ENCODE data around the gene MRPL40. TPM values are rescaled to one million over a fixed set of nuclear protein-coding genes. Genes with fewer than 3 reads are reported as not detected.

The MRPL40 gene
- total RNA-seq, 1 donor from 2014 or later = 52.7 TPM

DNA sequence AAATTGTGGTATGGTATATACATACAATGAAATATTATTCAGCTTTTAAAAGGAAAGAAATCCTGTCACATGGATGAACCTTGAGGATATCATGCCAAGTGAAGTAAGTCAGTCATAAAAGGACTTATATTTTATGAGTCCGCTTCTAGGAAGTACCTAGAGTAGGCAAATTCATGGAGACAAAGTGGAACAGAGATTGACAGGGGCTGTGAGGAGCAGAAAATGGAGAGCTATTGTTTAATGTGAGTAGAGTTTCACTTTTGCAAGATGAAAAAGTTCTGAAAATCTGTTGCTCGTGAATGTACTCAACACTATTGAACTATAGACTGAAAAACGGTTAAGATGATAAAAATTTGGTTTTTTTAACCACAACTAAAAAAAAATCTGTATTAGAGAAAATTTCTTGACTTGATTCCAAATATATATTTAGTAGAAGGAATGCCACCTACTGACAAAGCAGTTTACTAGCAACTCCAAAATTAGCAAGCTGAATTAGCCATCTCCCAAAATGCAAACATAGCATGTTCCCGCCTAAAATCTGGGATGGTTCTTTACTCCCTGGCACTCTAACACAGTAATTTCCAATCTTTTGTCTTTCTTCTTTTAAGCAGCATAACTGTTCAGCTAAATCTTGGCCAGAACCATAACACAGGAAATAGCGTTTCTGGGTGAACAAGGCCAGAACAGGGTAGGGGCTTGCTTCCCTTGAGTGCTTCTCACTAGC, 45.1 kb downstream of the MRPL40 start:
- intact Hi-C loops (cut with micrococcal nuclease) = no loop called here
- DNase-seq (no peak), ATAC-seq (no peak)

DNA sequence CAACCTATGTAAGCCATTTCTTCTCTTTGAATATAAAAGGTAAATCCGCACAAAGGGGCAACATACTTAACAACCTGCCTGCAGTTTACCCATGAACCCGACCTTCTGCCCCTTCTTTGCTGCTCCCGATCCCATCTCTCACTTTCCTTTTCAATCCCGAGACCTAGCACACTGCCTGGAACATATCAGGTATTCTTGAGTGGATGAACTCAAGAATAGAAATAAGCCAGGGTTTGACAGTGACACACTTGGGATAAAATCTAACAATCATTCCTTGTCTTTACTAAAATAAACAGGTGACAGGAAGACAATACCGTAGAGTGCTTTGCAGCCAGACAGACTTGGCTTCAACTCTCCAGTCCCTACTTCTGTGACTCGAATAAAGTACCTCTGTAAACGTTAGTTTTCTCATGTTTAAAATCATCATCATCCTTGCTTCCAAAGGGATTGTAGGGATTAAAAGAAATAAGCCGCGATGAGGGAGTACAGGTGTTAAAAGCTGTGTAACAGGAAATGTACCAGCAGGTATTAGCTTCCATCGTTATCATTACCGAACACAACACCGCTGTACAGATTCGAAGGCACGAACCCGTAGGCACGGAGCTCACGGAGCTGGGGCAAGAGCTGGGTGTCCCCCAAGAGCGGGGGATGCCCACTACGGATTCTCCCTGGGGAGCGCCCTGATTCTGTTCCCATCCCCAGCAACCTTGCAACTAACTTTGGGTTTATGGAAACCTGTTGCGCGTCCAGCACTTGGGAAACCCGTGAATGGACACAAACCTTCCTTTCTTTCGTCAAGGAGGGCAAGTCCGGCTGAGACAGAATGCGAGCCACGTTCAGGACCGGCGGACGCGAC, 45.9 kb downstream of the MRPL40 start:
- intact Hi-C loops (cut with micrococcal nuclease) = no loop called here
- DNase-seq (no peak), ATAC-seq (no peak)

GRCh38 chr22:19478901-19479354, 46.6 kb downstream of the MRPL40 start, which contains the start of gene UFD1:
TSS of gene UFD1 (minus strand) at chr22:19479193. CDS start at chr22:19479085, 108 bp downstream.
- ATAC-seq = peak; percentile 88
- intact Hi-C loops (cut with micrococcal nuclease) = no loop called here
- peak; percentile 91 for DNase-seq

- ATAC-seq (peak; percentile 97), DNase-seq (peak; percentile 95)
- intact Hi-C loops (cut with micrococcal nuclease) = no loop called here
Observed at GRCh38 chr22:19479355-19480172, 47.2 kb downstream of the MRPL40 start, which contains the start of gene CDC45. TSS of gene CDC45 (plus strand) at chr22:19479920. CDS start at chr22:19479969, 49 bp downstream.

- ATAC-seq (no peak), DNase-seq (no peak)
- intact Hi-C loops (cut with micrococcal nuclease) = no loop called here
Observed at GRCh38 chr22:19480173-19480568, 47.8 kb downstream of the MRPL40 start.

DNA sequence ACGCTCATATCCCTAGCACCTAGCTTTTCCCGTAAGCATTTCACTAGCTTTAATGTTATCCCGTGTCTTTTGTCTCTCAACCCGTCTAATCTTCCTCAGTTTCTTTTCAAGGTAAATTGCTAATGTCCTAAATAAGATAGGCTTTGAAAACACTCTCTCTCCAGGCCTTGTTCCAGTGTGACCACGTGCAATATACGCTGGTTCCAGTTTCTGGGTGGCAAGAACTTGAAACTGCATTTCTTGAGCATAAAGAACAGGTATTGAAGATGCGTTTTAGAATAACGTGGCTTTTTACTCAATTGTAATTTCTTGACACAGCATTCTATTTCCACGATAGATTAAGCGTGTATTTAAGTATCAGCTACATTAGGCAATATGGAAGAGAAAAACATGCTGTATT, 48.4 kb downstream of the MRPL40 start:
- intact Hi-C loops (cut with micrococcal nuclease) = no loop called here
- DNase-seq = no peak
- no peak for ATAC-seq

DNA sequence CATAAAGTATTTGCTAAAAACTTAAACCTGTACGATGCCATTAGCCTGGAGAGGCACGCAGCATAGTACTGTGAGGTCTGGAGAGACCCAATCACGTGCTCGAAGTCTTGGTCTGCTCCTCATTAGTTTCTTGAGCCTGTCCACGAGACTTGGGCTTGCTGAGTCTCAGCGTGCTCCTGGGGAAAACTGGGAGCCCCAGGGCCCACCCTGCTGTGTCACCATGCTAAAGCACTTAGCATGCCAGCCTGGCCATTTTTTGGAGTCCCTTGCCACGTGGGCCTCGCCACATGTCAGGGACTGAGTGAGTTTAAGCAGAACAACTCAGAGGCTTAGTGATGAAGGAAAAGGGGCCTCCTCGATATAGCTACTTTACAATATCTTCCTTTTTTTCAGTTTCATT, 50.0 kb downstream of the MRPL40 start:
- intact Hi-C loops (cut with micrococcal nuclease) = no loop called here
- ATAC-seq (no peak), DNase-seq (no peak)

- intact Hi-C loops (cut with micrococcal nuclease) = no loop called here
- no peak for ATAC-seq
- no peak for DNase-seq
Observed at GRCh38 chr22:19483481-19484244, 51.3 kb downstream of the MRPL40 start.

Other genes starting within 250 kb of the MRPL40 start
- gene CLTCL1, start 140.8 kb upstream of the MRPL40 start, total RNA-seq = 9.6 TPM
- gene HIRA, start 812 bp upstream of the MRPL40 start, total RNA-seq = 18.2 TPM
- gene C22orf39, start 15.2 kb downstream of the MRPL40 start, total RNA-seq = 68.6 TPM
- 44.5 TPM for gene UFD1, start 46.6 kb downstream of the MRPL40 start, total RNA-seq
- 0.67 TPM for gene CDC45, start 47.4 kb downstream of the MRPL40 start, total RNA-seq
- gene CLDN5, start 91.9 kb downstream of the MRPL40 start, total RNA-seq = 25.5 TPM

Data from left ventricle myocardium superior (tissue), 1 donor.